HUES64 (cell line): ENCODE results near the gene RETREG1.
"Not testable (repeated sequence)": the region's sequence is repeated elsewhere in the genome, so short reads cannot be mapped to it uniquely, and the experiment has no call there.

Source experiments
- H3K27ac ChIP-seq: 2 replicates; pipeline ENCODE4 v1.7.0; 2013; ENCODE audit warnings: low read depth, low read length, inconsistent platforms
- H3K27me3 ChIP-seq: 2 replicates; pipeline ENCODE4 v1.6.1; 2013; ENCODE audit warnings: mild to moderate bottlenecking, low read length; ENCODE audit not compliant: insufficient read depth
- H3K36me3 ChIP-seq: 2 replicates; pipeline ENCODE4 v1.6.1; 2013; ENCODE audit warnings: mild to moderate bottlenecking, low read length; ENCODE audit not compliant: insufficient read depth
- H3K4me1 ChIP-seq: 2 replicates; pipeline ENCODE4 v1.6.1; 2013; ENCODE audit warnings: mild to moderate bottlenecking, low read length, moderate library complexity; ENCODE audit not compliant: insufficient read depth
- H3K4me3 ChIP-seq: 2 replicates; pipeline ENCODE4 v1.5.1; 2013; ENCODE audit warnings: mild to moderate bottlenecking, low read length, moderate library complexity
- H3K9ac ChIP-seq: 2 replicates; pipeline ENCODE4 v1.6.1; 2013; ENCODE audit warnings: mild to moderate bottlenecking, low read depth, low read length
- H3K9me3 ChIP-seq: 2 replicates; pipeline ENCODE4 v1.6.1; 2013; ENCODE audit warnings: low read depth, low read length; ENCODE audit not compliant: insufficient read depth
- WGBS: fragments of 150-250, 120-280 bp; methylation state at CpG from one replicate; pipeline ENCODE4 v1.1.7; 2013; ENCODE audit warnings: missing lambda C conversion rate; 5-methylcytosine and 5-hydroxymethylcytosine counted together

The RETREG1 gene

DNA sequence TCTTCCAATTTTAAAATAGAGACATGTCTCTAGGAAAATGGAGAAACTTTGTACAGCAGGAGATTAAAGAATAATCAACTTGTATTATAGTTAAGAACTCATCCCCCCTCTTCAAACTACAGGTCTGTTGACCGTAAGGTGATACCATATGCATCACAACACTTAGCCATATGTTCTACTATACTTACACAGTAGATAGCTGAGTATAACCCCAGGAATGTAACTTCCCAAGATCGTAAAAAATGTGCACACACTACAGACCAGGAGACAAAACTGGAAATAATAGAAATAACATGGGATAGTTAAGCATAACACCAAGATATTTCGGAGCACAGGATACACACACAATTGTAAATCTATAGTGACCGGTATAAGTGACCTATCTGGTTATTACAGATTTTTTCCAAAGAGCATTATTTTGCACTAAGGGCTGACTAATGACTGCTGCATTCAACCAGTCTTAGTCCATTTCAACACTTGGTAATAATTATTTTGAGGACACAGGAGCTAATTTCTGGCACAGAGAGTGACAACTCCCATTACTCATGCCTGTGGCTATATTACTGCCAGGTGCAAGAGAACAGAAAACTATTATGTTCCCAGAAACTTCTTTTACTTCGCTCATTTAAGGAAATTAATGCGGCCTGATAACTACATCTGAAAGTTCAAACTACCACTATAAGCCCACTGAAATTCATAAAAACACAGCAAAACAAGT lies 135.8 kb downstream of the RETREG1 start:
- H3K4me3 ChIP-seq: no peak overlapping the region
- H3K9me3 ChIP-seq: no peaks in the 10 kb centered on the region
- no peak overlapping the region for H3K9ac ChIP-seq
- no peaks in the 10 kb centered on the region for H3K36me3 ChIP-seq
- H3K27me3 ChIP-seq: no peaks in the 10 kb centered on the region
- no peaks in the 10 kb centered on the region for H3K4me1 ChIP-seq
- no peak overlapping the region for H3K27ac ChIP-seq
- WGBS: 94% methylated on average over 6 of the region's 6 CpGs

DNA sequence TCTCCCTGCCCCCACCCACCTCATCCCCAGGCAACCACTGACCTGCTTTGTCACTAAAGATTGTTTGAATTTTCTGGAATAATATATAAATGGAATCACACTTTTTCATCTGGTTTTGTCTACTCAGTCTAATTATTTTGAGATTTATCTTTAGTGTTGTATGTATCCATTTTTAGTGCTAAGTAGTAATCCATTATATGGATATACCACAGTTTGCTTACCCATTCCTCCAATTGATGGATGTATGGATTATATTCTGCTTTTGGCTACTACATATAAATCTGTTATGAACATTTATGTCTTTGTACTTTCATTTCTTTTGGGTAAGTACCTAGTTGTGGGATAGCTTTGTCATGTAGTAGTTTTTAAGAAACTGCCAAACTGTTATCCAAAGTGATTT lies 136.7 kb downstream of the RETREG1 start:
- Histone ChIP-seq H3K4me3 (no peak overlapping the region), H3K9ac (no peak overlapping the region), H3K27ac (no peak overlapping the region), H3K4me1 (no peaks in the 10 kb centered on the region), H3K9me3 (no peaks in the 10 kb centered on the region), H3K27me3 (no peaks in the 10 kb centered on the region), H3K36me3 (no peaks in the 10 kb centered on the region)

DNA sequence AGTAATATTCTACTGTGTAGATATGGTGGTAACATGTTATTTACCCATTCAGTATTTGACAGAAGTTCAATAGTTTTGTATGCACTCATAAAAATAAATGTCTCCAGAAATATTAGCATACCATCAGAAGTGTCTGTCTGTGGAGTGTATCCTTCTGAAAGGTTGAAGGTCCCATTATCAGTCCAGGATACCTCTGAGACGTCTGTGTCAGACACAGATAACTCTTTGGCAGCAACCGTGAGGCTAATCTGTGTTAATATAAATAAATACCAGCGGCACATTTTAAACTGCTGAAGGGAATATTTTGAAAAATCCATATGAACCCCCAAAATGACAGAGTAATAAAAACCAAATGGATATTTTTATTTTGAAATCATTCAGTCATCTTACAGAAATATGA lies 139.3 kb downstream of the RETREG1 start:
- no peak overlapping the region for H3K27ac ChIP-seq
- H3K9ac ChIP-seq: no peak overlapping the region
- WGBS: 86% methylated on average over 2 of the region's 3 CpGs
- no peaks in the 10 kb centered on the region for H3K4me1 ChIP-seq
- H3K36me3 ChIP-seq: no peaks in the 10 kb centered on the region
- H3K9me3 ChIP-seq: no peaks in the 10 kb centered on the region
- H3K4me3 ChIP-seq: no peak overlapping the region
- no peaks in the 10 kb centered on the region for H3K27me3 ChIP-seq

DNA sequence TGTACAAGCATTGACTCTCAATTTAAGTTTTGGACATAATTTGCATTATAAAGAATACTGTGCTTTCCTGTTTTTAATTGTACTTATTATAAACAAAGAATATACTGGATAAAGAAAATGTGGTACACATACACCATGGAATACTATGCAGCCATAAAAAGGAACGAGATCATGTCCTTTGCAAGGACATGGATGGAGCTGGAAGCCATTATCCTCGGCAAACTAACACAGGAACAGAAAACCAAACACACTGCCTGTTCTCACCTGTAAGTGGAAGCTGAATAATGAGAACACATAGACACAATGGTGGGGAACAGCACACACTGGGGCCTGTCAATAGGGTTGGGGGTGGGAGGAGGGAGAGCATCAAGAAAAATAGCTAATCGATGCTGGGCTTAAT lies 140.4 kb downstream of the RETREG1 start:
- not testable (repeated sequence) for H3K4me1 ChIP-seq, H3K9me3 ChIP-seq, H3K27me3 ChIP-seq, H3K27ac ChIP-seq, H3K36me3 ChIP-seq, H3K9ac ChIP-seq, H3K4me3 ChIP-seq
- 98% methylated on average over 3 of the region's 3 CpGs for WGBS

DNA sequence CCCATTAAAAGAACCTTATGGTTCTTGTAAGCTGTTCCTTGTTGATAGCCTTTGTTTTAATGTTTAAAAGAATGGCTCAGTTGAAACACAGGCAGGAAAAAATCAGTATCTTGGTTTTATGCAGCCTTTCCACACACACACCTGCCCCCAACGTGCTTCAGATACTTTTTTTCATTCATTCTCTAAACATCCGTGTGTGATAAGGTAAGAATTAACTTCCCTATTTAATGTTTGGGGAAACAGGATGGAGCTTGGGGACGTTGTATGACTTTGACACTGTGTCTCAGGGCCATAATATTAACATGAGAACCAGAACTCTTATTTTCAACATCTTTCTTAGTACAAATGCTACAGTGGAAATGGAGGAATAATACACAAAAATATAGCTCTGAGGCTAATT lies 145.4 kb downstream of the RETREG1 start:
- H3K9ac ChIP-seq: no peak overlapping the region
- H3K9me3 ChIP-seq: no peaks in the 10 kb centered on the region
- H3K36me3 ChIP-seq: no peaks in the 10 kb centered on the region
- no peak overlapping the region for H3K4me3 ChIP-seq
- H3K4me1 ChIP-seq: no peaks in the 10 kb centered on the region
- no peaks in the 10 kb centered on the region for H3K27me3 ChIP-seq
- WGBS: 100% methylated on average over 1 of the region's 3 CpGs
- H3K27ac ChIP-seq: no peak overlapping the region

DNA sequence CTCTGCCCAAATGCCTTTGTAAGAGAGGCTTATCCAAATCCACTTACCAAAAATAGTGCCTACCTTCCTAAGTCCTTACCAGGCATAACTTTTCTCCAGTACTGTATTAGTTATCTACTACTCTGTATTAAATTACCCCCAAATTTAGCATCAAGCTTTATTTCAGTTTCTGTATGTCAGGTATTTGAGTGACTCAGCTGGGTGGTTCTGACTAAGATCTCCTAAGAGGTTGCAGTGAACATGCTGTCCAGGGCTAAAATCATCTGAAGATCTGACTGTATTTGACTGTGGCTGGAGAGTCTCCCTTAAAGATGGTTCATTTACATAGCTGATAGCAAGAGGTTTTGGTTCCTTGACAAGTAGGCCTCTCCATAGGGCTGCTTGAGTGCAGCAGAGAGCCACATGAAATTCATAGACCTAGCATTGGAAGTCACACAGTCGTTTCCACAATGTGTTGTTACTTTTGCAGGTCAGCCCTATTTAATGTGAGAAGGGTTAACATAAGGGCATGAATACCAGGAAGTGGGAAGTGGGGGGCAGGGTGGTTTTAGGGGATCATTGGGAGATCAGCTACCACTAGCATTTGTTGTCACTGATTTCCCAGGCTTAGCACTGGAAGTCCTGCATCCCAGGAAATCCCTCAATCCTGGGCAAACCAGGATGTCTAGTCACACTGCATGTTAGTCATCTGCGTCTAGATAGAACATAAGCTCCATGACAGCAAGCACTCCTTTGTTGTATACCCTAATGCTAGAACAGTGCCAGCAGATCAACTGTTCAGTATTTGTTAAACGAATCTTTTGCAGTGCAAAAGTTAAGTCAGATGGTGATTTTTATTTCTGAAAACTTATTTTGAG lies 149.2 kb downstream of the RETREG1 start:
- no peaks in the 10 kb centered on the region for H3K27me3 ChIP-seq
- H3K4me3 ChIP-seq: 0 out of 2 replicates have a peak overlapping the region, but pooled peaks have one; percentile 86
- H3K4me1 ChIP-seq: peaks cover 6% of the 10 kb centered on the region; the same call in 1 of the 2 replicates
- H3K9me3 ChIP-seq: no peaks in the 10 kb centered on the region
- H3K36me3 ChIP-seq: peaks cover 12% of the 10 kb centered on the region
- no peak overlapping the region for H3K27ac ChIP-seq
- WGBS: 84% methylated on average over 3 of the region's 3 CpGs
- H3K9ac ChIP-seq: no peak overlapping the region

DNA sequence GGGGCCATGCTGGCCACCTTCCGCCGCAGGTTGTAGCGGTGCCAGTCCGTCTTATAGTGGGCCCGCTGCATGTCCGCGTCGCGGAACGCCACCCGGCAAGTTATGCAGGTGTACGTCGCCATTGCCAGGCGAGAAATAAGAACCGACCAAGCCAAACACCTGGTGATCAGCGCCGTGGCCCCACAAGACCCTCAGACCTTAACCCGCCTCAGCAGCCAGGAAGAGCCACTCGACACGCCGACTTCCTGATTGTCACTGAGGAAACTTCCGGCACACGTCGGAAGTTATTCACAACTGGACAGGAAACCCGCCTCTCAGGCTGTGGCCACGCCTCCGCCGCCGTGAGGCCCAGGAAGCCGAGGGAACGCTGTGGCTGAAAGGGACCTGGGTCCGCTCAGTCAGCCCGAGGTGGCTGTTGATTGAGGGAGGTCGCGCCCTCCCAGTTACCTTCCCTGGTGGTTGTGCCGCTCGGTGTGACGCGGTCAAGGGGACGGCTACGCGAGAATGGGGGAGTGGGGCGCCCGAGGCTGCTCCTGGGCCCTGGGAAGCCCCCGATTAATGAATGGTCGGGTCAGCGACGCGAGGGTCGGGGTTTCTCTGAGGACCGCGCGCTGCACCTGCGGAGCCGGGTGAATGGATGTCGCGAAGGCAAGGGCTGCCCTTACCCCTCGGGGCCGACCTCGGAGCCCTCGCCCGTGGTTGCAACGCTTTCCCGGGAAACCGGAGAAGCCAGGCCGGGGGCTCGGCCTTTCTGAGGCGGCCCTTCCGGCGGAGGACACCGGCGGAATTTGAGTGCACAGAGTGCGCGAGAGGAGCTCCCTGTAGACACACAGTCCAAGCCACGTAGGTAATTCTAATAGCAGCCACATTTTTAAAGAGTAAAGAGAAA lies 151.0 kb downstream of the RETREG1 start, which contains the start of gene ZNF622:
TSS of gene ZNF622 (minus strand) at position 257 of the 889 bp plus-strand sequence. CDS start at position 122, 135 bp downstream.
- Histone ChIP-seq H3K4me3 (peak within 1 kb of the TSS; percentile 86), H3K27ac (peak within 1 kb of the TSS; percentile 64), H3K4me1 (peaks cover 6% of the 10 kb centered on the region; the same call in 1 of the 2 replicates), H3K9ac (peak within 1 kb of the TSS; percentile 85), H3K27me3 (no peaks in the 10 kb centered on the region), H3K36me3 (peaks cover 30% of the 10 kb centered on the region), H3K9me3 (no peaks in the 10 kb centered on the region)
- under 1% methylated on average over 75 of the region's 75 CpGs for WGBS

DNA sequence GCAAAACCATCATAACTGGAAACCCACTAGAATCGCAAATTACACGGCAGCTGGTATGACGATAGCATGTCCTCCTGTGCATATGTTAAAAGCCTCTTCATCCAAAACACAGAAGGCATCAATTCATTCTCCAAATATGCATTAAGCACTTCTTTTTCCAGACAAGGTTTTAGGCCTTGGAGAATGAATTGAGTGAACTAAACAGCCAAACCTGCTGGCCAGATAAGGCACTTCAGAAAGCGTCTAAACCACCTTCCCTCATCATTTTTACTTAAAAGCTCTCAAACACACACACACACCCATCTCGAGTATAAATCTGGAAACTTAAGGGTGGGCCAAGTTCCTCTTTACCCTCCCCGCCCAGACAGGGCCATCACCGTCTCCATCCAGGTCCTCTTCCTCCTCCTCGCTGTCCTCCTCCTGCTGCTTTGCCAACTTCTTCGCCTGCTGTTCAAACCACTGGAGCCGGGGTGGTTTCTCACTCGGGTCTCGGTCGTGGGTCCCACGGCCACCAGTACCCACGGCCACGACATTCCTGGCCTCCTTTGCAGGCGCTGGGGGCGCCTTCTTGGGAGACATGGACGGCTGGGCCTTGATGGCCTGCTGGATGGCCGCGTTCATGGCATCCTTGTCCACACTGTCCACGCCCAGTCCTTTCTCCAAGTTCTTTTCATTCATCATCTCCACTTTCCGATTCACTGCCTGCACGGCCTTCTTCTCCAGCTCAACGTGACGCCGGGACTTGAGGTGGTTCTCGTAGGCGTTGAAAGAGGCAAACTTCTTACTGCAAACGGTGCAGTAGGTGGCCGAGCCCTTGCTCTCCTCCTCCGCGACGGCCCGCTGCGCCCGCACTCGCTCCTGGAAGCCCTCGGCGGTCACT lies 151.9 kb downstream of the RETREG1 start:
- H3K4me1 ChIP-seq: peaks cover 6% of the 10 kb centered on the region; the same call in 1 of the 2 replicates
- peak overlapping the region; percentile 85 for H3K9ac ChIP-seq
- 8% methylated on average over 40 of the region's 40 CpGs for WGBS
- peak overlapping the region; percentile 31; the same call in 1 of the 2 replicates for H3K27ac ChIP-seq
- H3K4me3 ChIP-seq: peak overlapping the region; percentile 86
- H3K36me3 ChIP-seq: peaks cover 38% of the 10 kb centered on the region
- no peaks in the 10 kb centered on the region for H3K27me3 ChIP-seq
- H3K9me3 ChIP-seq: no peaks in the 10 kb centered on the region

DNA sequence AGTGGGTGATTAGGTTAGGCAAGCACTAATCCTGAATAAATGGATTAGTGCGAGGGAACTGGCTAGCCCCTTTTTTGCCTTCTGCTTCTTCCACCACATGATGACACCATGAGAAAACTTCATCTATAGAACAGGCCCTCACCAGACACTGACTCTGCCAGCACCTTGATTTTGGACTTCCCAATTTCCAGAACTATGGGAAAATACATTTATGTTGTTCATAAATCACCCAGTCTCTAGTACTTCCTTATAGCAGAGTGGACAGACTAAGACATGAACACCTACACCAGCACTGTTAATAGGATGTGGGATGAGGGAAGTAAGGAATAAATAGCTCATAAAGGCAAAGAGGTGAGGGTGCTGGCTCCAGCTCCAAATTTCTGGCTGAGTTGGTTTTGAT lies 152.6 kb downstream of the RETREG1 start:
- no peak overlapping the region for H3K9ac ChIP-seq
- H3K4me3 ChIP-seq: peak overlapping the region; percentile 86
- peaks cover 6% of the 10 kb centered on the region; the same call in 1 of the 2 replicates for H3K4me1 ChIP-seq
- H3K27me3 ChIP-seq: no peaks in the 10 kb centered on the region
- H3K9me3 ChIP-seq: no peaks in the 10 kb centered on the region
- 71% methylated on average over 1 of the region's 1 CpG for WGBS
- no peak overlapping the region for H3K27ac ChIP-seq
- peaks cover 44% of the 10 kb centered on the region for H3K36me3 ChIP-seq

DNA sequence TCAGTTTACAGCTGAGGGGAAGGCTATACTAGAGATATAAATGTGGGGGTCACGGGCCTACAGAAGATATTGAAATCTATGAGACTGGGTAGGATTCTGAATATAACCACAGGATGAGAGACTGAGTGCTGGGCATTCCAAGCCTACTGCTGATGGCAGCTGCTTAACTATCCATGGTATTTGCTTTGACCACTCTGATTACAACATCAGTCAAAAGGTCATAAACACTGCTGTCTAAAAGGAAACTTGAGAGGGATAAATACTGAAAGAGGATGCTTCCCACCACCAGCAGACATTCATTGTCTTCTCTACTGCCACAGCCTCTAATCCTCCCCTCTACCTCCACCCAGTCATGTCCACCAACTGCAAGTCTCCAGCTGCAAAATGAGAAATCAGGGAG lies 155.0 kb downstream of the RETREG1 start:
- H3K9ac ChIP-seq: no peak overlapping the region
- H3K27ac ChIP-seq: no peak overlapping the region
- no peaks in the 10 kb centered on the region for H3K9me3 ChIP-seq
- no peak overlapping the region for H3K4me3 ChIP-seq
- peaks cover 6% of the 10 kb centered on the region; the same call in 1 of the 2 replicates for H3K4me1 ChIP-seq
- 98% methylated on average over 1 of the region's 1 CpG for WGBS
- H3K36me3 ChIP-seq: peaks cover 69% of the 10 kb centered on the region
- H3K27me3 ChIP-seq: no peaks in the 10 kb centered on the region
